ENCODE data around the gene MYZAP.

Gene MYZAP

DNA sequence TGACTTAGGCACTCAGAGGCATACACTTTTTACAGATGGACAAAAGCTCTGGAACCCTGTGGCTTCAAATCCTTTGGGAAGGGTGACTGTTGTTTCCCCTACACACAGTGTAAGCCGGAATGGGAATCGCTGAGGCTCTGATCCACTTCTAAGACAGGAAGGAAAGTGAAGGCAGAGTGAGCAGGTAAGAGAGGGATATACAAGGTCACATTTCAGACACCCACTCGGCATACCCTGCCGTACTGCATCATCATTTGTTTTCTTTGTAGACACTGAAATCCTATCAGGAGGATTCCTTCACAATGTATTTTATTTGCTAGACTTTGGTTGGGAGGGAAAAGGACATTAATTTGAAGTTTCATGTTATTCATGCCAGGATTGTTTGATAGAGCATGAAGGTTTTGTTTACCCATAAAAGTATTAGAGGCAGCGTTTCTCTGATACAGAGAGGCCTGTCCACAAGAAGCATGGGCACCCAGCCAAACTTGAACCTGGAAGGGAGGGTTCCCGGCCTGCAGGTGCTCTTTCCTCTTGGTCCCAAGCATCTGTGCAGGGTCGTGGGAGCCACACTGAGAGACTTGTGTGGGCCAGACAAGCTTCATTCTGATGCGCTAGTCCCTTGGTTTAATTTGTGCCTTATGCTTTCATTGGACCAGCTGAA, 92.9 kb downstream of the MYZAP start:
- H3K27ac ChIP-seq (ENCODE audit: insufficient read depth, low read length, poor library complexity, severe bottlenecking): no peak overlapping the region
- no peak overlapping the region for H3K4me3 ChIP-seq (ENCODE audit: insufficient read depth, low read depth, low read length, poor library complexity, severe bottlenecking)

DNA sequence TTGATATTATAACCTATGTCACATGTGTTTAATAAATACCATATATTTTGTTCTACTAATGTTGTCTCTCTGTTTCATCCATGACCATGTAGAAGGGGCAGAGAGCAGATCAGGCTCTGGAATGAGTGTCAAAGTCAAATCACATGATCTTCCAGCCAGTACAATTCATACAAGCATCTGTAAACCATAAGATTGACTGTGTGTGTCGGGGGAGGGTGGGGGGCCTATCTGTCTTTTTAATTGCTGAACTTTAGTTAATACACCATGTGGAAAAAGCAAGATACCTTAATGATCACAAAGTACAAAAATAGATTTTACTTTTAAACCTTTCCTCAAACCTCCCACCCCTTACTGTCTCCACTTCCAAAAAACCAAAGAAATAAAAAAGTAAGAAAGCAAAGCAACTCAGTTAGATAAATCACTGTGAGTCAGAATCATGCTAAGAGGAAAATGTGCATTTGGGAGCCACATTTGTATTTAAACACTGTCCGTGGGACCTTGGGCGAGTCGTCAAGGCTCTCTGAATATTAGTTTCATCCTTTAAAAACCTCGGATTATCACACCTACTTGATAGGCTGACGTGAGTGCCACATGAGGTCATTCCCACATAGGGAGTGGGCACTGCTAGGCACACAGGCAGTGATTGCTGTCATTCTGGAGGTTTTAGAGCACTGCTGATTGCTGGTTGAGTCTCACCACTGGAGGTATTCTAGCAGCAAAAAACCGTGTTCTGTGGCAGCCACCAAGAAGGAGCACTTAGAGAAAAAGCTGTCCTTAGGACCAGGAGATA, 93.8 kb downstream of the MYZAP start:
- H3K9me3 ChIP-seq (ENCODE audit: control insufficient read depth, low read length): no peaks in the 10 kb centered on the region
- no peak overlapping the region for H3K27ac ChIP-seq (ENCODE audit: insufficient read depth, low read length, poor library complexity, severe bottlenecking)
- H3K4me1 ChIP-seq (ENCODE audit: control insufficient read depth, insufficient read depth, low read length, poor library complexity, severe bottlenecking): no peaks in the 10 kb centered on the region
- no peaks in the 10 kb centered on the region for H3K27me3 ChIP-seq (replicated peaks; ENCODE audit: control insufficient read depth, insufficient read depth, low read length, poor library complexity, severe bottlenecking)
- DNase-seq: no peak
- H3K36me3 ChIP-seq (ENCODE audit: control insufficient read depth, insufficient read depth, low read length): no peaks in the 10 kb centered on the region
- H3K4me3 ChIP-seq (ENCODE audit: insufficient read depth, low read depth, low read length, poor library complexity, severe bottlenecking): no peak overlapping the region

More for the DNA sequence above, 92.9 kb downstream of the MYZAP start:
- no peaks in the 10 kb centered on the region for H3K36me3 ChIP-seq (ENCODE audit: control insufficient read depth, insufficient read depth, low read length)
- no peaks in the 10 kb centered on the region for H3K9me3 ChIP-seq (ENCODE audit: control insufficient read depth, low read length)
- DNase-seq: no peak
- H3K27me3 ChIP-seq (replicated peaks; ENCODE audit: control insufficient read depth, insufficient read depth, low read length, poor library complexity, severe bottlenecking): no peaks in the 10 kb centered on the region
- no peaks in the 10 kb centered on the region for H3K4me1 ChIP-seq (ENCODE audit: control insufficient read depth, insufficient read depth, low read length, poor library complexity, severe bottlenecking)

DNA sequence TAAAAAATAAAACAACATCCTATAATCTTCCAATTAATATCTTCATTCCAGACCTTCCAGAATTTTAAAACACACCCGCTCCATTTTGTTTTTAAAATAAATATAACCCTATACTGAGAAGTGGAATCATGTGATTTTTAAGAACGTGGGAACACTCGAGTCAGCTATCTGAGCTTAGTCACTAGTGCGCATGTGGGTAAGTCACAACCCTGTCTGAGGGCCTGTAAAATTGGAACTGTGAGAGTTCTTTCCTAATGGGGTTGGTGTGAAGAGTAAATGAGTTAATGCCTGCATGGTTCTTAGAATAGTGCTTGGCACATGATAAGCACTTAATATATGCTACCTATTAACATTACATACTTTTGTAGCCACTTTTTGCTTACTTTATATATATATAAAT, 95.0 kb downstream of the MYZAP start:
- Histone ChIP-seq H3K27me3 (replicated peaks; ENCODE audit: control insufficient read depth, insufficient read depth, low read length, poor library complexity, severe bottlenecking) (no peaks in the 10 kb centered on the region), H3K4me1 (ENCODE audit: control insufficient read depth, insufficient read depth, low read length, poor library complexity, severe bottlenecking) (no peaks in the 10 kb centered on the region), H3K27ac (ENCODE audit: insufficient read depth, low read length, poor library complexity, severe bottlenecking) (no peak overlapping the region), H3K4me3 (ENCODE audit: insufficient read depth, low read depth, low read length, poor library complexity, severe bottlenecking) (no peak overlapping the region), H3K36me3 (ENCODE audit: control insufficient read depth, insufficient read depth, low read length) (no peaks in the 10 kb centered on the region), H3K9me3 (ENCODE audit: control insufficient read depth, low read length) (no peaks in the 10 kb centered on the region)
- DNase-seq: no peak

DNA sequence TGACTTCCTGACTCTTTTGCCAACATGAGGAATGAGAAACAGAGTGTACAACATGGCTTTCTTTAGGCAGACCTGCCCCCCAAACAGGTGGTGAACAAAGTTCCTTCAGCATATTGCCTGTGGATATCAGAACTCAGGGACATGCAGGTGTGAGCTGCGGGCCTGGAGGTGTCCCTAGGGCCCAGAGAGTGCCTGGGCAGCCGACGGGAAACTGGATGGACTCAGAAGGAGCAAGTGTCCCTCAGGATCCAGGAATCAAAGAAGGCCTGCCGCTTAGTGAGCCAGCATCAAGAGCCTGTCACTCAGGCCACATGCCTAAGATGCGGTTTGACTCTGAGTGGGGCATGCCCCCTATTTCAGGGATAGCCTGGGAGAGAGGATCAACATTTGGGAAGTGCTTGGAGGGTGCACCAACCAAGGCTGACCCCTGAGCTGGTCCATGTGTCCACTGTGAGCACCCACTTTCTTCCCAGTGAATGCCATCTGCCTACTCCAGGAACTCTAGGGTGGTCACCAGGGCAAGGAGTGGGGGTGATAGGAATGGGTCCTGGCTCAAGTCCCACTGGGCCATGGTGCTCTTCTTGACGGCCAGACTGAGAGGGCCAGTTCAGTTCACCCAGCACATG, 98.8 kb downstream of the MYZAP start:
- no peaks in the 10 kb centered on the region for H3K4me1 ChIP-seq (ENCODE audit: control insufficient read depth, insufficient read depth, low read length, poor library complexity, severe bottlenecking)
- H3K9me3 ChIP-seq (ENCODE audit: control insufficient read depth, low read length): no peaks in the 10 kb centered on the region
- H3K27ac ChIP-seq (ENCODE audit: insufficient read depth, low read length, poor library complexity, severe bottlenecking): no peak overlapping the region
- H3K36me3 ChIP-seq (ENCODE audit: control insufficient read depth, insufficient read depth, low read length): no peaks in the 10 kb centered on the region
- no peak overlapping the region for H3K4me3 ChIP-seq (ENCODE audit: insufficient read depth, low read depth, low read length, poor library complexity, severe bottlenecking)
- no peaks in the 10 kb centered on the region for H3K27me3 ChIP-seq (replicated peaks; ENCODE audit: control insufficient read depth, insufficient read depth, low read length, poor library complexity, severe bottlenecking)
- no peak for DNase-seq

DNA sequence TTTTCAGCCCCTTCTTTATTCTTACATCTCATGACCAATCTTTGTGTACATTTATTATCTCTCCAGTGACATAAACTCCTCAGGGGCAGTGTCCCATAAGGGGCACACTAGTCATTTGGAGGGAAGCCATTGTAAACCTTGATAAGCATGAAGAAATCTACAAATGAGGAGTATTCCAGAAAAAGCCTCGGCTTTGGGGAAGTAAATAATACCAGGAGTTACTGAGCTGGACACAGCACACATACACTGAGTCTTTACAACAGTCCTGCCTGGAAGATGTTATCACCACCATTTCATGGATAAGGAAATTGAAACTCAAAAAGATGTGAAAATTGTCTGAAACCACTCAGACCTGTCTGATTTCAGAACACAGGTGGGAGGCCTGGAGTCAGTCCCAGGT, 99.4 kb downstream of the MYZAP start:
- DNase-seq: no peak
- H3K36me3 ChIP-seq (ENCODE audit: control insufficient read depth, insufficient read depth, low read length): no peaks in the 10 kb centered on the region

DNA sequence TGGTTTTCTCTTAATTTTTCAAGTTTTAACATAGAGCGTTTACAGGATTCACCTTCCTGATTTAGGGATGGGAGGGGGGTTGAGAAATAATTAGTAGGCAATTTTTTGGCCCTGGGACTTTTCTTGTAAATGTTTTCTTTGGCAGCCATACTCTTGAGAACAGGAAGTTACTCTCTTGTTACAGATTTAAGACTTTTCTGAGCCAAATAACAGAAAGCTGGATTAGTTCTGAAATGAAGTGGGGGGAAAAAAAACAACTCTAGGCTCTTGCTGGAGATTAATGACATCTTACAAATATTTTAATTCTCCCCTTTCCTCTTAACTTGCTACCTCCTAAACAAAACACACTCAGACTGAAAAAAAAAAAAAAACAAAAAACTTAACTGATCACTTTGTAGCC, 101.0 kb downstream of the MYZAP start:
- no peak overlapping the region for H3K4me3 ChIP-seq (ENCODE audit: insufficient read depth, low read depth, low read length, poor library complexity, severe bottlenecking)
- no peak for DNase-seq
- H3K4me1 ChIP-seq (ENCODE audit: control insufficient read depth, insufficient read depth, low read length, poor library complexity, severe bottlenecking): no peaks in the 10 kb centered on the region

More for the DNA sequence above, 99.4 kb downstream of the MYZAP start:
- Histone ChIP-seq H3K4me3 (ENCODE audit: insufficient read depth, low read depth, low read length, poor library complexity, severe bottlenecking) (no peak overlapping the region), H3K9me3 (ENCODE audit: control insufficient read depth, low read length) (no peaks in the 10 kb centered on the region), H3K27ac (ENCODE audit: insufficient read depth, low read length, poor library complexity, severe bottlenecking) (no peak overlapping the region), H3K27me3 (replicated peaks; ENCODE audit: control insufficient read depth, insufficient read depth, low read length, poor library complexity, severe bottlenecking) (no peaks in the 10 kb centered on the region), H3K4me1 (ENCODE audit: control insufficient read depth, insufficient read depth, low read length, poor library complexity, severe bottlenecking) (no peaks in the 10 kb centered on the region)

DNA sequence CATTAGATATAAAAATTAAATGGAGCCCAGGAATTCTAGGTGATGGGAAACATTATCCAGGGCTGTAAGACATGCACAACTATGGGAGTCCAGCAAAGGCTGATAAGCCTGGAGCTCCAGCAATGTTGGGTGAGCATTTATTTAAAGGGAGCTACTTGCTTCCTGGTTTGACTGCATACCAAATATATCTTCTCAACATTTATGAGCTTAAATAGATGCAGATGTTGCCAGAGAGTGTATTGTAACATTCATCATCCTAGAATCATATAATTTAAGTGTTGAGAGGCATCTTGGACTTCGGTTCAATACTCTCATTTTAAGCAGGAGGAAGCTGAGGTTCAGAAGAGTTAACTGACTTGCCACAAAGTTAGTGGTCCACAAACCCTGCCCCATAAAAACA, 102.6 kb downstream of the MYZAP start:
- Histone ChIP-seq H3K4me1 (ENCODE audit: control insufficient read depth, insufficient read depth, low read length, poor library complexity, severe bottlenecking) (no peaks in the 10 kb centered on the region), H3K27me3 (replicated peaks; ENCODE audit: control insufficient read depth, insufficient read depth, low read length, poor library complexity, severe bottlenecking) (no peaks in the 10 kb centered on the region), H3K27ac (ENCODE audit: insufficient read depth, low read length, poor library complexity, severe bottlenecking) (no peak overlapping the region), H3K4me3 (ENCODE audit: insufficient read depth, low read depth, low read length, poor library complexity, severe bottlenecking) (no peak overlapping the region), H3K9me3 (ENCODE audit: control insufficient read depth, low read length) (no peaks in the 10 kb centered on the region), H3K36me3 (ENCODE audit: control insufficient read depth, insufficient read depth, low read length) (no peaks in the 10 kb centered on the region)
- DNase-seq: no peak

More for the DNA sequence above, 101.0 kb downstream of the MYZAP start:
- Histone ChIP-seq H3K27me3 (replicated peaks; ENCODE audit: control insufficient read depth, insufficient read depth, low read length, poor library complexity, severe bottlenecking) (no peaks in the 10 kb centered on the region), H3K36me3 (ENCODE audit: control insufficient read depth, insufficient read depth, low read length) (no peaks in the 10 kb centered on the region), H3K9me3 (ENCODE audit: control insufficient read depth, low read length) (no peaks in the 10 kb centered on the region), H3K27ac (ENCODE audit: insufficient read depth, low read length, poor library complexity, severe bottlenecking) (no peak overlapping the region)

DNA sequence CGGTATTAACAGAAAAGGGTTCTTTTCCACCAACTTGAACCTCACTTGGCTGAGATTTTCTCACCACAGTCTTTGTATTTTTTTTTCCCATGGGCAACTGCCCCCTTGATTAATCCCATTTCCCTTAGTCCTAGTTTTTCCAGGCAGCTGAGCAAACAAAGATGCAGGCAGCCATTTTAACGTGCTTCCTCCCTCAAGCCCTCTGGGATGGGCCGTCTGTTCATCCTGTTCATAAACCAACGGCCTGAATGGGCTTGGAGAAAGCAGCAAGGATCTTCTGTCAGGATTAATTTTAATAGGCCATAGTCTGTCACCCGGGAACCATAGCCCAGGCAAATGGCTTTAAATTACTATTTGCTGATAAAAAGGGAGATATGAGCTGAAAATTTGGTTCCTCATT, 104.4 kb downstream of the MYZAP start:
- H3K36me3 ChIP-seq (ENCODE audit: control insufficient read depth, insufficient read depth, low read length): no peaks in the 10 kb centered on the region
- H3K27me3 ChIP-seq (replicated peaks; ENCODE audit: control insufficient read depth, insufficient read depth, low read length, poor library complexity, severe bottlenecking): no peaks in the 10 kb centered on the region
- no peaks in the 10 kb centered on the region for H3K9me3 ChIP-seq (ENCODE audit: control insufficient read depth, low read length)
- no peak overlapping the region for H3K4me3 ChIP-seq (ENCODE audit: insufficient read depth, low read depth, low read length, poor library complexity, severe bottlenecking)
- no peak for DNase-seq
- no peak overlapping the region for H3K27ac ChIP-seq (ENCODE audit: insufficient read depth, low read length, poor library complexity, severe bottlenecking)
- no peaks in the 10 kb centered on the region for H3K4me1 ChIP-seq (ENCODE audit: control insufficient read depth, insufficient read depth, low read length, poor library complexity, severe bottlenecking)

DNA sequence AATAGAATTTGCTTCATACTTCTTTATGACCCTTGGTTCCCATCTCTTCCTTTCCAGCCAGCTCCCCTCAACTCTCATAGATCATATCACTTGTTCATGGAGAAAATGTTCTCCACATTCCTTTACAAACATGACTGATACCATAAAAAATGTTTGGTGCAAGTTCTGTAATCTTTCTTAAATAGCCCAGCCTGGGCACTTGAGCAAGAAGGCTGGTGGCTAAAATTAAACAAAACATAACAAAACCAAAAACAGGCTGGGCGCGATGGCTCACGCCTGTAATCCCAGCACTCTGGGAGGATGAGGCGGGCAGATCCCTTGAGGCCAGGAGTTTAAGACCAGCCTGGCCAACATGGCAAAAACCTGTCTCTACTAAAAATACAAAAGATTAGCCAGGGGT, 105.9 kb downstream of the MYZAP start:
- no peak overlapping the region for H3K27ac ChIP-seq (ENCODE audit: insufficient read depth, low read length, poor library complexity, severe bottlenecking)
- no peak overlapping the region for H3K4me3 ChIP-seq (ENCODE audit: insufficient read depth, low read depth, low read length, poor library complexity, severe bottlenecking)
- no peaks in the 10 kb centered on the region for H3K36me3 ChIP-seq (ENCODE audit: control insufficient read depth, insufficient read depth, low read length)
- no peaks in the 10 kb centered on the region for H3K9me3 ChIP-seq (ENCODE audit: control insufficient read depth, low read length)
- no peaks in the 10 kb centered on the region for H3K27me3 ChIP-seq (replicated peaks; ENCODE audit: control insufficient read depth, insufficient read depth, low read length, poor library complexity, severe bottlenecking)
- DNase-seq: no peak
- no peaks in the 10 kb centered on the region for H3K4me1 ChIP-seq (ENCODE audit: control insufficient read depth, insufficient read depth, low read length, poor library complexity, severe bottlenecking)

DNA sequence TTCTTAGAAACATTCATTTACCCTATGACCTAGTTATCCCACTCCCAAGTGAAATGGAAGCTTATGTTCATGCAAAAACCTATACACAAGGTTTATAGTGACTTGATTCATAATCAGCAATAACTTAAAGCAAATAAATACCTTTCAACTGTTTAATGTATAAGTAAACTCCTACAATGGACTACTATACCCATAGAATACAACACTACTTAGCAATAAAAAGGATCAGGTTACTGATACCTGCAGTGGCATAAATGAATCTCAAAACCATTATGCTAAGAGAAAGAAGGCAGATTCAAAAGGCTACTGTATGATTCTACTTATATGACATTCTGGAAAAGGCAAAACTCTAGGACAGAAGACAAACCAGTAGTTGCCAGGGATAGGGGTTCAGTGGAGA, 106.5 kb downstream of the MYZAP start:
- H3K4me1 ChIP-seq (ENCODE audit: control insufficient read depth, insufficient read depth, low read length, poor library complexity, severe bottlenecking): peaks cover 4% of the 10 kb centered on the region
- no peak overlapping the region for H3K4me3 ChIP-seq (ENCODE audit: insufficient read depth, low read depth, low read length, poor library complexity, severe bottlenecking)
- H3K27ac ChIP-seq (ENCODE audit: insufficient read depth, low read length, poor library complexity, severe bottlenecking): no peak overlapping the region
- H3K27me3 ChIP-seq (replicated peaks; ENCODE audit: control insufficient read depth, insufficient read depth, low read length, poor library complexity, severe bottlenecking): no peaks in the 10 kb centered on the region
- no peaks in the 10 kb centered on the region for H3K9me3 ChIP-seq (ENCODE audit: control insufficient read depth, low read length)
- no peaks in the 10 kb centered on the region for H3K36me3 ChIP-seq (ENCODE audit: control insufficient read depth, insufficient read depth, low read length)
- DNase-seq: no peak
